Glutamatergic neuron (in vitro differentiated cells): ENCODE results near the gene LTB4R. TPM values are rescaled to one million over a fixed set of nuclear protein-coding genes. Genes with fewer than 3 reads are reported as not detected.

Source experiments
- DNase-seq: peaks from one replicate; pipeline ENCODE4 v3.0.0; 2022
- H3K27ac Mint-ChIP-seq: one replicate; pipeline ENCODE4 v1.8.0; 2020; ENCODE audit warnings: mild to moderate bottlenecking, mixed read lengths, inconsistent platforms; ENCODE audit not compliant: unreplicated experiment
- H3K27me3 Mint-ChIP-seq: one replicate; pipeline ENCODE4 v1.8.0; 2020; ENCODE audit warnings: mild to moderate bottlenecking, moderate library complexity, mixed read lengths, inconsistent platforms; ENCODE audit not compliant: unreplicated experiment
- H3K36me3 Mint-ChIP-seq: one replicate; pipeline ENCODE4 v1.8.0; 2020; ENCODE audit warnings: mild to moderate bottlenecking, mixed read lengths, inconsistent platforms; ENCODE audit not compliant: unreplicated experiment
- H3K4me1 Mint-ChIP-seq: one replicate; pipeline ENCODE4 v1.8.0; 2020; ENCODE audit warnings: mild to moderate bottlenecking, low read depth, mixed read lengths, inconsistent platforms; ENCODE audit not compliant: unreplicated experiment
- H3K4me3 Mint-ChIP-seq: one replicate; pipeline ENCODE4 v1.8.0; 2020; ENCODE audit warnings: mild to moderate bottlenecking, mixed read lengths, inconsistent platforms; ENCODE audit not compliant: unreplicated experiment
- H3K9me3 Mint-ChIP-seq: one replicate; pipeline ENCODE4 v1.8.0; 2020; ENCODE audit warnings: mild to moderate bottlenecking, moderate library complexity, mixed read lengths, inconsistent platforms; ENCODE audit not compliant: unreplicated experiment
- CTCF ChIP-seq: fragments of 200-600 bp; sonication (generic); IDR thresholded peaks from one replicate; pipeline ENCODE4 v1.5.0; 2021; ENCODE audit not compliant: partially characterized antibody, unreplicated experiment
- total RNA-seq: library from RNA; stranded (reverse); fragmentation: NEBNext Ultra II Directional; extraction: Animal tissue kit (Norgen Biotek cat#: 25700); gene quantifications from one replicate; pipeline ENCODE4 v1.2.1, GENCODE V29; 2021; ENCODE audit not compliant: unreplicated experiment

Gene LTB4R
- total RNA-seq, 1 donor from 2014 or later, result 7.1 TPM

GRCh38 chr14:24278424-24278823 lies 32.9 kb upstream of the LTB4R start:
- H3K36me3 Mint-ChIP-seq, result no peaks in the 10 kb centered on the region
- H3K27ac Mint-ChIP-seq, result no peak overlapping the region
- TF ChIP-seq CTCF, result no peak
- H3K4me1 Mint-ChIP-seq, result no peaks in the 10 kb centered on the region
- H3K9me3 Mint-ChIP-seq, result peaks cover 3% of the 10 kb centered on the region
- H3K27me3 Mint-ChIP-seq, result peaks cover 3% of the 10 kb centered on the region
- no peak for DNase-seq
- H3K4me3 Mint-ChIP-seq, result no peak overlapping the region

- Mint-ChIP-seq H3K36me3 (no peaks in the 10 kb centered on the region), H3K27me3 (peaks cover 3% of the 10 kb centered on the region), H3K27ac (no peak overlapping the region), H3K9me3 (peaks cover 4% of the 10 kb centered on the region), H3K4me1 (no peaks in the 10 kb centered on the region), H3K4me3 (no peak overlapping the region)
- TF ChIP-seq CTCF, result no peak
- DNase-seq, result no peak
These were observed 31.8 kb upstream of the LTB4R start for GRCh38 chr14:24279301-24280186.

- peaks cover 4% of the 10 kb centered on the region for H3K9me3 Mint-ChIP-seq
- H3K27ac Mint-ChIP-seq, result no peak overlapping the region
- H3K4me3 Mint-ChIP-seq, result no peak overlapping the region
- no peak for TF ChIP-seq CTCF
- no peaks in the 10 kb centered on the region for H3K4me1 Mint-ChIP-seq
- DNase-seq, result no peak
- H3K27me3 Mint-ChIP-seq, result peaks cover 3% of the 10 kb centered on the region
- H3K36me3 Mint-ChIP-seq, result no peaks in the 10 kb centered on the region
These were observed 30.4 kb upstream of the LTB4R start for GRCh38 chr14:24280797-24281460.

- peaks cover 4% of the 10 kb centered on the region for H3K9me3 Mint-ChIP-seq
- H3K4me3 Mint-ChIP-seq, result no peak overlapping the region
- TF ChIP-seq CTCF, result no peak
- no peak for DNase-seq
- H3K27me3 Mint-ChIP-seq, result peaks cover 3% of the 10 kb centered on the region
- H3K4me1 Mint-ChIP-seq, result no peaks in the 10 kb centered on the region
- H3K36me3 Mint-ChIP-seq, result no peaks in the 10 kb centered on the region
- no peak overlapping the region for H3K27ac Mint-ChIP-seq
These were observed 29.7 kb upstream of the LTB4R start for GRCh38 chr14:24281636-24282035.

- peaks cover 3% of the 10 kb centered on the region for H3K27me3 Mint-ChIP-seq
- H3K4me1 Mint-ChIP-seq, result no peaks in the 10 kb centered on the region
- H3K27ac Mint-ChIP-seq, result no peak overlapping the region
- no peak for DNase-seq
- no peak for TF ChIP-seq CTCF
- H3K36me3 Mint-ChIP-seq, result no peaks in the 10 kb centered on the region
- peaks cover 4% of the 10 kb centered on the region for H3K9me3 Mint-ChIP-seq
- no peak overlapping the region for H3K4me3 Mint-ChIP-seq
These were observed 28.6 kb upstream of the LTB4R start for GRCh38 chr14:24282736-24283135.
